ENCODE results near the gene CCNI2.

- TF ChIP-seq, protein P1, sequence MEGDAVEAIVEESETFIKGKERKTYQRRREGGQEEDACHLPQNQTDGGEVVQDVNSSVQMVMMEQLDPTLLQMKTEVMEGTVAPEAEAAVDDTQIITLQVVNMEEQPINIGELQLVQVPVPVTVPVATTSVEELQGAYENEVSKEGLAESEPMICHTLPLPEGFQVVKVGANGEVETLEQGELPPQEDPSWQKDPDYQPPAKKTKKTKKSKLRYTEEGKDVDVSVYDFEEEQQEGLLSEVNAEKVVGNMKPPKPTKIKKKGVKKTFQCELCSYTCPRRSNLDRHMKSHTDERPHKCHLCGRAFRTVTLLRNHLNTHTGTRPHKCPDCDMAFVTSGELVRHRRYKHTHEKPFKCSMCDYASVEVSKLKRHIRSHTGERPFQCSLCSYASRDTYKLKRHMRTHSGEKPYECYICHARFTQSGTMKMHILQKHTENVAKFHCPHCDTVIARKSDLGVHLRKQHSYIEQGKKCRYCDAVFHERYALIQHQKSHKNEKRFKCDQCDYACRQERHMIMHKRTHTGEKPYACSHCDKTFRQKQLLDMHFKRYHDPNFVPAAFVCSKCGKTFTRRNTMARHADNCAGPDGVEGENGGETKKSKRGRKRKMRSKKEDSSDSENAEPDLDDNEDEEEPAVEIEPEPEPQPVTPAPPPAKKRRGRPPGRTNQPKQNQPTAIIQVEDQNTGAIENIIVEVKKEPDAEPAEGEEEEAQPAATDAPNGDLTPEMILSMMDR (IDR thresholded peaks at IDR 0.05), result no peak
- no peak for TF ChIP-seq POLR2A (IDR thresholded peaks at IDR 0.05)
Observed at GRCh38 chr5:132780577-132780976, 33.4 kb downstream of the CCNI2 start.
